HEK293 (cell line): ENCODE data around the gene BCAP31.

ENCODE experiments used
- CTCF ChIA-PET: fragments of 350-600 bp; formaldehyde crosslinking; extraction: SDS; loops from one replicate; lab custom pipeline; 2021; ENCODE audit warnings: antibody characterized with exemption; lab: Yijun Ruan, JAX
- POLR2A ChIA-PET: fragments of 300-600 bp; formaldehyde crosslinking; extraction: SDS; loops from one replicate; lab custom pipeline; 2020; ENCODE audit warnings: antibody characterized with exemption, inconsistent platforms; lab: Yijun Ruan, JAX
- H3K27ac ChIP-seq: fragments of 200-500 bp; sonication (Bioruptor generic); 2 replicates; pipeline ENCODE4 v1.5.1; 2014; ENCODE audit warnings: low read depth, low read length, control low read depth, inconsistent platforms; ENCODE audit errors: extremely low read depth
- H3K36me3 ChIP-seq, 2 experiments: fragments of 200-500 bp in 1 of 2; sonication (Bioruptor generic) in 1 of 2; 1 replicate in 1 of 2; 2 replicates in 1 of 2; pipeline ENCODE4 v1.5.1; 2014 to 2017; ENCODE audit warnings: inconsistent platforms in 2 of 2, low read length in 2 of 2; ENCODE audit not compliant: control insufficient read depth in 2 of 2, insufficient read depth in 1 of 2
- H3K4me1 ChIP-seq: fragments of 200-500 bp; sonication (Bioruptor generic); 2 replicates; pipeline ENCODE4 v1.5.1; 2014; ENCODE audit warnings: mild to moderate bottlenecking, low read length, inconsistent platforms; ENCODE audit not compliant: control insufficient read depth, insufficient read depth
- H3K4me3 ChIP-seq: 2 replicates; pipeline ENCODE4 v1.5.1; 2011; ENCODE audit warnings: low read depth, mild to moderate bottlenecking, control low read depth, low read length, moderate library complexity
- H3K9me3 ChIP-seq: fragments of 200-500 bp; sonication (Bioruptor generic); 2 replicates; pipeline ENCODE4 v1.5.1; 2014; ENCODE audit warnings: low read depth, low read length, inconsistent platforms; ENCODE audit not compliant: control insufficient read depth, insufficient read depth
- BCL11B ChIP-seq: fragments of 450-650 bp; formaldehyde crosslinking; IDR thresholded peaks from 2 replicates; pipeline ENCODE4 v1.5.1; 2016; ENCODE audit warnings: low read depth, missing biosample characterization, missing genetic modification characterization
- BCL6B ChIP-seq: fragments of 450-650 bp; formaldehyde crosslinking; IDR thresholded peaks from 2 replicates; pipeline ENCODE4 v1.5.1; 2017; ENCODE audit warnings: missing biosample characterization, missing genetic modification characterization
- GLI4 ChIP-seq: fragments of 450-650 bp; formaldehyde crosslinking; IDR thresholded peaks from 2 replicates; pipeline ENCODE4 v1.5.1; 2016; ENCODE audit warnings: missing biosample characterization, missing genetic modification characterization
- PATZ1 ChIP-seq: fragments of 450-650 bp; formaldehyde crosslinking; IDR thresholded peaks from 2 replicates; pipeline ENCODE4 v1.5.1; 2016; ENCODE audit warnings: missing biosample characterization, missing genetic modification characterization
- REPIN1 ChIP-seq: fragments of 450-650 bp; formaldehyde crosslinking; IDR thresholded peaks from 2 replicates; pipeline ENCODE4 v1.5.1; 2017; ENCODE audit warnings: missing biosample characterization, missing genetic modification characterization, low read depth
- ZBTB20 ChIP-seq: fragments of 450-650 bp; formaldehyde crosslinking; IDR thresholded peaks from 2 replicates; pipeline ENCODE4 v1.5.1; 2016; ENCODE audit warnings: missing biosample characterization, missing genetic modification characterization
- ZFP3 ChIP-seq: fragments of 450-650 bp; formaldehyde crosslinking; IDR thresholded peaks from 2 replicates; pipeline ENCODE4 v1.5.1; 2016; ENCODE audit warnings: low read depth, missing biosample characterization, missing genetic modification characterization
- ZNF10 ChIP-seq: fragments of 450-650 bp; formaldehyde crosslinking; IDR thresholded peaks from 2 replicates; pipeline ENCODE4 v1.5.1; 2017; ENCODE audit warnings: missing biosample characterization, missing genetic modification characterization
- ZNF148 ChIP-seq: fragments of 450-650 bp; formaldehyde crosslinking; IDR thresholded peaks from 2 replicates; pipeline ENCODE4 v1.5.0; 2017; ENCODE audit warnings: missing biosample characterization, missing genetic modification characterization, borderline replicate concordance
- ZNF433 ChIP-seq: fragments of 450-650 bp; formaldehyde crosslinking; IDR thresholded peaks from 2 replicates; pipeline ENCODE4 v1.5.1; 2016; ENCODE audit warnings: missing biosample characterization, missing genetic modification characterization, low read depth
- ZNF473 ChIP-seq: fragments of 450-650 bp; formaldehyde crosslinking; IDR thresholded peaks from 2 replicates; pipeline ENCODE4 v1.5.1; 2017; ENCODE audit warnings: missing biosample characterization, missing genetic modification characterization
- ZNF561 ChIP-seq: fragments of 450-650 bp; IDR thresholded peaks from 2 replicates; pipeline ENCODE4 v1.5.1; 2018; ENCODE audit warnings: missing biosample characterization, missing genetic modification characterization, borderline replicate concordance
- ZNF623 ChIP-seq: fragments of 450-650 bp; formaldehyde crosslinking; IDR thresholded peaks from 2 replicates; pipeline ENCODE4 v1.5.1; 2016; ENCODE audit warnings: missing biosample characterization, missing genetic modification characterization
- ZNF629 ChIP-seq: fragments of 450-650 bp; formaldehyde crosslinking; IDR thresholded peaks from 2 replicates; pipeline ENCODE4 v1.5.1; 2017; ENCODE audit warnings: missing biosample characterization, missing genetic modification characterization
- ZNF660 ChIP-seq: fragments of 450-650 bp; IDR thresholded peaks from 2 replicates; pipeline ENCODE4 v1.5.1; 2018; ENCODE audit warnings: missing biosample characterization, mild to moderate bottlenecking, missing genetic modification characterization
- ZNF768 ChIP-seq: fragments of 450-650 bp; formaldehyde crosslinking; IDR thresholded peaks from 2 replicates; pipeline ENCODE4 v1.5.1; 2018; ENCODE audit warnings: missing biosample characterization, mild to moderate bottlenecking, missing genetic modification characterization
- ZNF830 ChIP-seq: fragments of 450-650 bp; IDR thresholded peaks from 2 replicates; pipeline ENCODE4 v1.5.0; 2018; ENCODE audit warnings: missing biosample characterization, missing genetic modification characterization, low read depth, mild to moderate bottlenecking, moderate library complexity

The BCAP31 gene

GRCh38 chrX:153733651-153734240 lies 9.6 kb upstream of the BCAP31 start (continued):
- TF ChIP-seq PATZ1 (tag by site-specific recombination) = no peak
- no peak for TF ChIP-seq ZFP3
- no peak for TF ChIP-seq BCL6B (tag by site-specific recombination)
- TF ChIP-seq ZNF473 = no peak
- TF ChIP-seq ZNF10 (tag by site-specific recombination) = no peak
- no peak for TF ChIP-seq ZNF561 (tag by site-specific recombination)
- TF ChIP-seq, all 188 proteins: peak for 0

GRCh38 chrX:153732401-153732800 lies 8.2 kb upstream of the BCAP31 start:
- H3K4me1 ChIP-seq = no peaks in the 10 kb centered on the region
- H3K4me3 ChIP-seq = no peak overlapping the region
- H3K36me3 ChIP-seq = peaks cover 0 to 33% of the 10 kb centered on the region in 2 experiments; a peak in 1 of 3 replicates
- CTCF ChIA-PET = interaction anchor here (1.2 kb wide), 1 partner anchor 24 kb away, joined by 5 read pairs; no protein-coding TSS in a partner anchor
- TF ChIP-seq ZNF623 (tag by site-specific recombination) = no peak
- TF ChIP-seq ZNF830 (tag by site-specific recombination) = no peak
- TF ChIP-seq ZNF660 = no peak
- TF ChIP-seq GLI4 (tag by site-specific recombination) = no peak
- no peak for TF ChIP-seq ZNF148 (tag by site-specific recombination)
- no peak for TF ChIP-seq REPIN1 (tag by site-specific recombination)
- TF ChIP-seq BCL11B (tag by site-specific recombination) = no peak
- TF ChIP-seq BCL6B (tag by site-specific recombination) = no peak
- no peak for TF ChIP-seq ZNF768 (tag by site-specific recombination)
- TF ChIP-seq ZNF629 (tag by site-specific recombination) = no peak
- TF ChIP-seq ZNF433 = no peak
- TF ChIP-seq ZBTB20 (tag by site-specific recombination) = no peak
- no peak overlapping the region for H3K27ac ChIP-seq
- no peaks in the 10 kb centered on the region for H3K9me3 ChIP-seq
- POLR2A ChIA-PET = no interaction called here
